HG03460 (cell line): Measurements from ENCODE around the gene RFTN1.

Source experiments
- ATAC-seq: cut with Tn5 transposase; IDR thresholded peaks from one replicate; pipeline ENCODE4 v1.9.1; 2021; ENCODE audit not compliant: unreplicated experiment

RFTN1 gene, protein sequence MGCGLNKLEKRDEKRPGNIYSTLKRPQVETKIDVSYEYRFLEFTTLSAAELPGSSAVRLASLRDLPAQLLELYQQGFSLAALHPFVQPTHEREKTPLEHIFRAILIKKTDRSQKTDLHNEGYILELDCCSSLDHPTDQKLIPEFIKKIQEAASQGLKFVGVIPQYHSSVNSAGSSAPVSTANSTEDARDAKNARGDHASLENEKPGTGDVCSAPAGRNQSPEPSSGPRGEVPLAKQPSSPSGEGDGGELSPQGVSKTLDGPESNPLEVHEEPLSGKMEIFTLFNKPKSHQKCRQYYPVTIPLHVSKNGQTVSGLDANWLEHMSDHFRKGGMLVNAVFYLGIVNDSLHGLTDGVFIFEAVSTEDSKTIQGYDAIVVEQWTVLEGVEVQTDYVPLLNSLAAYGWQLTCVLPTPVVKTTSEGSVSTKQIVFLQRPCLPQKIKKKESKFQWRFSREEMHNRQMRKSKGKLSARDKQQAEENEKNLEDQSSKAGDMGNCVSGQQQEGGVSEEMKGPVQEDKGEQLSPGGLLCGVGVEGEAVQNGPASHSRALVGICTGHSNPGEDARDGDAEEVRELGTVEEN

DNA sequence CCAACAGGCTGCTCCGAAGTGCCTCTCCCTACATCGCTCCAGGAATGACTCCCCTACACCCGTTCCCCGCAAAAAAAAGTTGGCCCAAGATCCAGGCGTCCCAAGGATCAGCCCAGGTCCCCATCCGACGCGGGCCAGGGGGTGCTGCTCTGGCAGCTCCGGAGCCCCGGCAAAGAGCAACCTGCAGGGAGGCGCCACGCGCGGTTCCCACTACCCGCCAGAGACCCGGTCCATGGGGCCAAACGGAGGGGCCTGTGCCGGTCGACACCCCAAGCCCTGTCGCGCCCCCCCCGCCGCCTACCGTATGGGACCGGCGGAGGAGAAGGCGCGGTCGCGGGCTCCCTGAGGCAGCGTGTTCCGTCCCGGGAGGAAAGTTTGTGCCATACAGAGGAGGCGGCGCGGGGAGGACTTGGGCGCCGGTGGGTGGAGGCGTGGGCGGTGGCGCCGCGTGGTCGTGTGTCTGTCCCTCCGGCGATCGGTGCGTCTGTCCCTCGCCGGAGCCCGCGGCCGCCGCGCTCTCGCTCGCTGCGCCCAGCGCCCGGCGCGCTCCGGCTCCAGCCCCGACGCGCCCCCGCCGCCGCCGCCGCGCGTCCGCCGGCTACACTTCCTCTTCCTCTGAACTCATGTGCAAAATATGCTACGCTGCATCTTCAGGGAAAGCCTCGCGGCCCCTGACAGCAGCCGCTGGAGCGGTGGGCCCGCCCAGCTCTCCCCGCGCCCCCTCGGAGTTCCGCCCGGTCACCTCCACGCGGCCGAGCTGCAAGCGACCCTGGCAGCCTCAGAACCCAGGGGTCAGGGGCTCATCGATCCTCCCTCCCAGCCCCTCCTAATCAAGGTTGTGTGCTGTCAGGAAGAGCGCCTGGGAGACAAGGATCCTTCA is at the start of gene RFTN1:
Gene RFTN1 (minus strand): TSS at position 559 of the 880 bp plus-strand sequence. CDS start 19,830 bp downstream, outside the sequence.
- no peak for ATAC-seq

DNA sequence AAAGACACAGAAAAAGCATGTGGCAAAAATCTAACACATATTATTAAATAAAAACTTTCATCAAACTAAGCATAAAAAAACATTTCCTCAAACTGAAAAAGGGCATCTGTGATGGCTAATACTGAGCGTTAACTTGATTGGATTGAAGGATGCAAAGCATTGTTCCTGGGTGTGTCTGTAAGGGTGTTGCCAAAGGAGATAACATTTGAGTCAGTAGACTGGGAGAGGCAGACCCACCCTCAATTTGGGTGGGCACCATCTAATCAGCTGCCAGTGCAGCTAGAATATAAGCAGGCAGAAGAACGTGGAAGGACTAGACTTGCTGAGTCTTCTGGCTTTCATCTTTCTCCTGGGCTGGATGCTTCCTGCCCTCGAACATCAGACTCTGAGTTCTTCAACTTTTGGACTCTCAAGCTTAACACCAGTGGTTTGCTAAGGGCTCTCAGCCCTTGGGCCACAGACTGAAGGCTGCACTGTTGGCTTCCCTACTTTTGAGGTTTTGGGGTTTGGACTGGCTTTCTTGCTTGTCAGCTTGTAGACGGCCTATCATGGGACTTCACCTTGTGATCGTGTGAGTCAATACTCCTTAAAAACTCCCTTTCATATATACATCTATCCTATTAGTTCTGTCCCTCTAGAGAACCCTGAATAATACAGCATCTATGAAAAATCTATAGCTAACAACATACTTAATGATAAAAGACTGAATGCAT is 46.3 kb upstream of the RFTN1 start:
- ATAC-seq, result no peak

DNA sequence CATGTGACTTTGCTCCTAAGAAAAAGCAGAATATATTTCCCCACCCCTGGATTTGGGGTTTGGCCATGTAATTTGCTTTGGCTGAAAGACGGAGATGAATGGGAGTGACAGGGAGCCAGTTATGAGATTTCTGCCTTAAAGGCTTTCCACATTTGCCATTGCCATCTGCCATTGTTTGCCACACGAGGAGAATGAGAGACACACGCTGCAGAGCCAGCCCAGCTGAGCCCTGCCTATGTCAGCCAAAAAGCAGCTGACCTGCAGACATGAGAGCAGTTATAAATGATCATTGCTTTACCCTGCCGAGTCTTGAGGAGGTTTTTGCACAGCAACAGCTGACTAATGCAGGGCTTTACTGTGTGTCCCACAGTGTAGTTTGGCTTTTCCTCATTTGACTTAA is 40.6 kb upstream of the RFTN1 start:
- no peak for ATAC-seq

DNA sequence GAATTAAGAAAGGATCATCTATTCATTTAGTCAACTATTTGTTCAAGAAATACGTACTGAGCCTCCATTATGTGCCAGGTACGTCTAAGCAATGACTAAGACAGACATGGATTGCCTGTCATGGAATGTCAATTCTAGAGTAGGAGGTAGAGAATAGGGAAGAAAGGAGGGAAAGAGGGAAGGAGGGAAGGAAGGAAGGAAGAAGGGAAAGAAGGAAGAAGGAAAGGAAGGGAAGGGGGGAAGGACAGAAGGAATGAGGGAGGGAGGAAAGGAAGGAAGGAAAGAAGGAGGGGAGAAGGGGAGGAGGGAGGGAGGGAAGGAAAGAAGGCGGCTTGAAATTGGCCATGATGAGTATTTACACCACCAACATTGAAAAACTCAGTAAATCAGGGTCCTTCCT is 39.3 kb upstream of the RFTN1 start:
- no peak for ATAC-seq

DNA sequence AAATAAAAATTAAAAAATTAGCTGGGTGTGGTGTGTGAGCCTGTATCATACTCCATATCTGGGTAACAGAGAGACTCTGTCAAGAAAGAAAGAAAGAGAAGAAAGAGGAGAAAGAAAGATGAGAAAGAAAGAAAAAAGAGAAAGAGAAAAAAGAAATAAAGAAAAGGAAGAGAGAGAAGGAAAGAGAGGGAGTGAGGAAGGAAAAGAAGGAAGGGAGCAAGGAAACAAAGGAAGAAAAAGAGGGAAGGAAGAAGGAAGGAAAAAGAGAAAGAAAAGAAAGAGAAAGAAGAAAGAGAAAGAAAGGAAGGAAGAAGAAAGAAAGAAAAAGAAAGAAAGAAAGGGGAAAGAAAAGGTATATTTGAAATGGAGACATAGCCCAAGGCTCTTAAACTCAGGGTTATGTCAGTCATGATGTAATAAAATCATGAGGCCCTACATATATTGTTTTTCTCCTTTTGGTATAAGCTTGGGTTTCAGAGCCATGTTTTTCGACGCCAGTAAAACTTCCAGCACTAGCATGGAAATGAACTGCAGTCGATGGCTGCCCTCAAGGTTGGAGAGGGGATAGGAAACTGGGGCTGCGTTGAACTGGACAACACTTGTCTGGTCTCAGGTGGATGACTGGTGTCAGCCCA is 38.0 kb upstream of the RFTN1 start:
- ATAC-seq, result peak; percentile 21

DNA sequence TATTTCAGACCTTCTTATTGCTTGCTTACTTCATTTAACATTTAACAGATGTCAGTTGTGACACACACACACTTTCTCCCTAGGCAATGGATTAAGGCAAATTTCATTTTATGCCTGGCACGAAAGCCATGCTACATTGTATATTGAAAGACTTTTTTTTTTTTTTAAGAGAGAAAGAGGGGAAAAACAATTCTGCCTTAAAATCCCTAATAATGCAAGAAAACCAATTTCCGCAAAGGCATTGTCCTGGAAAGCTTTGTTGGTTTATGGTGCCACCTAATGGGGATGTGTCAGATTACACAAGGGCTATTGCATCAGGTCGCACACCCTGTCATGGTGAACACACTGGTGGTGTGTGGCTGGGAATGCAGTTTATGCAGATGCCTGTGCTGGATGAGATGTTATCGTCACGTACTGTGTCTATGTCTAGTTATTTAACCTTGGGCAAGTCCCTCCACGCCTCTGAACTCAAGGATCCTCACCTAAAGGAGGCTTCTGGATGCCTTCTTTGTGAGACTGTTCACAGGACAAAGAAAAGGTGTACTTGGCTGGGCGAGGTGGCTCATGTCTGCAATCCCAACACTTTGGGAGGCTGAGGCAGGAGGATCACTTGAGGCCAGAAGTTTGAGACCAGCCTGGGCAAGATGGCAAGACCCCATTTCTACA is 37.3 kb upstream of the RFTN1 start:
- ATAC-seq, result peak; percentile 73

DNA sequence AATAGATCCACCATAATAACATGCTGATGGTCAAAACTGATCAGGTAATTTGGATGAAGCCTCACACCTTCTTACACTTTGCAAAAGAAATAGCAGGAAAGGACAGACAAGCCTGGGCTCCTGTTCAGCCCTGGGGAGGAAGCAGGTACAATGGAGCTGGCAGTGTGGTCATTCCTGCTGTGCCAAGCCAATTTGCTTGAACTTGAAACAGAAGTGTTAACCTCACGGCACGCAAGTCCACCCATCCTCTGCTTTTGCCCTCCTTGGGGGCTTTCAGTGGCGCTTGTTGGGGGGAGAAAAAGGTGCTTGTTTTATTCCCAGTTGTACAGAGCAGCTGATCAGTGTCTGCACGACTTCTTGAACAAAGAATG is 36.8 kb upstream of the RFTN1 start:
- peak; percentile 33 for ATAC-seq

DNA sequence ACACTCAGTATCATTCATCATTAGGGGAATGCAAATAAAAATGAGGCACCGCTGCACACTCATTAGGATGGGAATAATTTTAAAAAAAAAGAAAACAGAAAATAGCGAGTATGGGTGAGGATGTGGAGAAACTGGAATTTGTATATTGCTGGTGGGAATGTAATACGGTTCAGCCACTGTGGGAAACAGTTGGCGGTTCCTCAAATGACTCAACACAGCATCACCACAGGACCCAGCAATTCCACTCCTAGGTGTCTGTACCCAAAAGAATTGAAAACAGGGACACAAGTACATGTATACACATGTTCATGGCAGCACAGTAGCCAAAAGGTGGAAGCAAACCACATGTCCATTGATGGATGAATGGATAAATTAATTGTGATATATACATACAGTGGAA is 35.2 kb upstream of the RFTN1 start:
- ATAC-seq, result no peak

DNA sequence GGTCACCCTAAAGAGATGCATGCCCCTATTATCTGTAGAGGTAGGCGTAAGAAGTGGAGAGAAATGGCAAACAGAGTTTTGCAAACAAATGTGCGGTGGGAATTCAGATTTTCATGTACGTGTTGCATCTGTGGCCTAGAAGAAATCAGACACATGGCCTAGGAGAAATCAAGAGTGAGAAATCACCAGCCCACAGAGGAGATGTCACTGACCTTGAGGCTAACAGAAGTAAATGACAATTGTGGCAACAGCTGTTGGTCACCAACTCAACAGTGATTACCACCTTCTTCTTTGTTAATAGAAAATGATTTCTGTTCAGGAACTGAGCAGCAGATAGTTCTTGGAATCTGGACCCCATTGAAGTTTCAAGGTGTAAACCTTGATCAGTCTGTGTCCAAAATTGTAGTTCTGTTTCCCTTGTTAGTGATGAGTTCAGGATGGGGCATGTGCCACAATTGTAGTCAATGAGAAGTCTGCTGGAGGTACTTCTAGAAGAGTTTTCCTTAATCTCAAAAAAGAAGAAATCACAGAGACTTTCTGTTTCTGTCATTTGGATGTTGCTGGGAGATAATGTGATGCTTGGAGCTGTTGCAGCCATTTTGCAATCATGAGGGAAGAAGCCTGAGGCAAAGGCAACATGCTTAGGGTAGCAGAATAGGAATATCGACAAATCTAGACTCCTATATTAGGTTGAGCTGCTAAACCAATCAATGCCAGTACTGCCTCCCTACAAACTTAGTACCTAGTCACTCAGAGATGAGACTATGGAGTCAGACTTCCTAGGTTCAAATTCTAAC is 34.3 kb upstream of the RFTN1 start:
- no peak for ATAC-seq

DNA sequence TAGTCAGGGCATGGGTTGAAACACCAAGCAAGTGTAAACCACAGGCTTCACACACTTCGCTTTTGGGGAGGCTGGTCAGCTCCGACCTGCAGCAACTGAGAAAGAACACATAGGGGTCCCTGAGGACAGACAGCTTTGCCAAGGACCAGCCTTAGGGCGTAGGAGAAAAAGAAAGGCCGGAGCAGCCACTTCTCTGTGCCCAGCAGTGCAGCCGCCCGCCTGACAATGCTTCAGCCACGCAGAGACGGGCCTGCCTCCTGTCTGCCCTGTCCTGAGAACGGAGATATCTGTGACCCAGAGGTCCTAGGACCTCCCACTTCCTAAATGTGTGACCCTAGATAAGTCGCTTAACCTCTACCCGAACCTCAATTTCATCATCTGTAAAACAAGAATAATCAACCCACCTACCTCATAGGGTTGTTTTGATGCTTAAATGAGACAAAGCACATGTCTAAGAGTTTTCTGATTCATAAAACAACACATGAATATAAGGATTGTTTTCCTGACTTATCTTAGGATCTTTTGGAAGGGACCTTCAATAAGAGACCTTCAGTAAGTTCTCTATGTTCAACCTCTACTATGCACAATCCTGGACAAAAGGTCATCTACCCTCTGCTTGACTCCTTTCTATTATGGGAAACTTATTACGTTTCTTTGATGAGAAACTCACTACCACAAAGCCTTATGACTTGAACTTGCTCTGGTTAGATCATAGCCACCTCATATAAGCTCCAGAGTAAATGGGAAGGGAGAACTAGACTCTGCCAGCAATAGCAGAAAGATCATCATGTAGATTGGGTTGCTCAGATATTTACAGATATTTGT is 32.9 kb upstream of the RFTN1 start:
- no peak for ATAC-seq

DNA sequence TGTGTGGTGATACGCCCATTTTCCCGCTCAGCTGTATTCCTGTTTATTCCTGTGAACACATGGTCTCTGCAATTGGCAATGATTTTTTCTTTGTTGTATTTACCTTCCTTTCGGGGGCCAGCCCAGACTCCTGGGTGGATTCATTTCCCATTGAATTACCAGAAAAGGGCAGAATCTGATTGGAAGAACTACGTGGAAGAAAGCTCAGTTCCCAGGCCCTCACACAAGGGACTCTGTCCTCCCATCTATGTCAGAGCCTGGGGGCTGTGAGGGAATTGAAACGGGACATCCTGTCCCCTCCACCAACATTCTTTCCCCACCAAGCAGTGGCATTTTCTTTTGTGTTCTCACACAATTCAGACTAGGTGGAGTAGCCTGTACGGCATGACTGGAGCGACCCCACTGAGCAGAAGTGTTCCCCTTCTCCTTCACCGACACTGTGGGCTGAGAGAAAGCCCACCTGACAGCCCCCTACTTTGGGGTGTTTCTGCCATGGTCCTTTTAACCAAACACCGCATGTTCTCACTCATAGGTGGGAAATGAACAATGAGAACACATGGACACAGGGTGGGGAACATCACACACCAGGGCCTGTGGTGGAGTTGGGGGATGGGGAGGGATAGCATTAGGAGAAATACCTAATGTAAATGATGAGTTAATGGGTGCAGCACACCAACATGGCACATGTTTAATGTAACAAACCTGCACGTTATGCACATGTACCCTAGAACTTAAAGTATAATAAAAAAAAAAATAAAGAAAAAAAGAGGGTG is 32.1 kb upstream of the RFTN1 start:
- ATAC-seq, result no peak

DNA sequence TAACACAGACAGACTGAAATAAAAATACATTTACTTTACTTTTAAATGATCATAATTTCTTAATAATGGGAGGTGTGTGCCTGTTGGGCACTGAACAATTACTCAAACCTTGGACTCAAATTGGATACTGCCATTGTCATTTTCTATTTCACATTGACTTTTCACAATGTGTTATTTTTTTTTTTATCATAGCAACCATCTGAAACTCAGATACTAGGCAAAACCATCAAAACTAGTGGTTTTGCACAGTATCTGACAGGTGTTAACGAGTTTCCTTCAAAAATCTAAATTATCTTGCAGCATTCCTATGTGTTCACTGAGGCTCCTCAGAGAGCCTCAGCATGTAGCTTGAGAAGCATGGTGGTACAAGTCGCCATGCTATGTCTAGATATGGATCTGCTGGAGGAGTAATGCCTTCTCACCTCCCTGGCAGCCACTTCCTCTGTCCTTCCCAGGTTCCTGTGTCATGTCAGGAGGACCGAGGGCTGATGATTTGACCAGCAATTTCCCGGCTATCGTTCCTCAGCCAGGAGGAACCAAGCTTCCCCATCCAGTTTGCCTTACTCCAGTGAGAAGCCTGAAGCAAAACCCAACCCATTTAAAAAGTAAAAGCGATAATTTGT is 29.9 kb upstream of the RFTN1 start:
- no peak for ATAC-seq

DNA sequence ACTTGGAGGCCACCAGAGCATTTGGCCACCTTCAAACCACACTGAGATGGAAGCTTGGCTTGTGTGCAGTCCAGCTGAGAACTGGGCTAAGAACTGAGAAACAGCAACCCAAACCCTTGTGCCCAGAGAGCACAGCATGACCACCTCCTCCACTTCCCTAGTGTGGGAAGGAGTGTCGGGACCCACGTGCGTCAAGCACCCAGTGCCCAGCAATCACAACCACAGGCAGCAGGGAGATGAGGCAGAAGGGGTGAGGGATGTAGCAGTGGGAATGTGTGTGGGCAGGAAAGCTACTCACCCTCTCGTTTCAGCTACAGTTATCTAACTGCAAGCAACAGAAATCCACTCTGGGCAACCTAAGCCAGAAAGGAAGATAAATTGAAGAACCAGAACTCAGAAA is 25.0 kb upstream of the RFTN1 start:
- ATAC-seq, result no peak

DNA sequence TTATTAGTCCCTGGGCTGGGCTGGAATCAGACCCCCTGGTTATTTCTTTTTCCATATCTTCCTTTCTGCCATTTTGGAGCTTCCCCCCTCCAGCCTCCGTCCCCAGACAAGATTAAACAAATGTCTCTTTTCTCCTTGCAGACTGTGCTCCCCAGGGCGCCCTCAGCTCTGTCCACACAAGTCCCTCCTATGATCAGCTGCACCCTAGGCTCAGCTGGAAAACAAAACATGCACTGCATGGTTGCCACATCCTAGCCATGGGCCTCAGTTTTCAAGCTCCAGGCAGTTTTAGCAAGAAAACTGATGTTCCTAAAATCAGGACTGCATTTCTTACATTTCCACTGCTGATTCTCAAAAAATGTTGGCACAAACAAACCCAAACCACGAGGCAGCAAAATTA is 23.5 kb upstream of the RFTN1 start:
- no peak for ATAC-seq

DNA sequence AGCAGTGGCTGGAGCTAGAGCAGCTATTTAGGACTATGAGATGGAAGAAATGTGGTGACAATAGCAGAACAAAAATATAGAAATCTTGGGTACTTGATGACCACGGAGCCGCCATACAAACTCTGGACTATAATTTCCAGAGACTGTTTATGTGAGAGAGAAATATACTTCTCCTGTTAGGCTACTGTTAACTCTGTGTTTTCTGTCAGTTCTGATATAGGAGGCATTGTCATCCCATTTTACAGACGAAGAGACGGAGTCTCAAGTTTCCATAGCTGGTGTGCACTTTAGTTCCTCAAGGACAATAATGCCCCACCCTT is 22.8 kb upstream of the RFTN1 start:
- ATAC-seq, result no peak

DNA sequence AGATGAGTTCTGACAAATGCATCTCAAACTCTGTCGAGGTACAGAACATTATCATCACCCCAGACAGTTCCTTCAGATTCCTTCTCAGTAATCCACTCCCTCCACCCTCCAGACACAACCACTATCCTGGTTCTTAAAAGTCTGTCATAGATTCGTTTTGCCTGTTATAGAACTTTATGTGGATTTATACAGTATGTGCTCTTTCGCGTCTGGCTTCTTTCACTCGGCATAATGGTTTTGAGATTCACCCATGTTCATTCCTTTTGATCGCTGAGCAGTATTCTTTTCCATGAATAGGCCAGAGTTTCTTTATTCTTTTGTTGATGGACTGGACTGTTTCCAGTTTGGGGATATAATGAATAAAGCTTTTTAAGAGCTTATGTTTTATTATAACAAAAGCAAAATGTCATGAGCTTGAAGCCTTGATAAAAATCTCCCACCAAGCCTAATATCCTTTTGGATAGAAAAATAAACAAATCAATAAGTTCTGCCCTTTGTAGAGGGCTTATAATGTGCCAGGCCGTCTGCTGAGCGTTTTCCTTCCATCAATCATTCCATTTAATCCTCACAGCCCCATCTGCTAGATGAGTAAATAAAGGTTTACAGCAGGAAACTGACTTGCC is 21.3 kb upstream of the RFTN1 start:
- ATAC-seq, result no peak

DNA sequence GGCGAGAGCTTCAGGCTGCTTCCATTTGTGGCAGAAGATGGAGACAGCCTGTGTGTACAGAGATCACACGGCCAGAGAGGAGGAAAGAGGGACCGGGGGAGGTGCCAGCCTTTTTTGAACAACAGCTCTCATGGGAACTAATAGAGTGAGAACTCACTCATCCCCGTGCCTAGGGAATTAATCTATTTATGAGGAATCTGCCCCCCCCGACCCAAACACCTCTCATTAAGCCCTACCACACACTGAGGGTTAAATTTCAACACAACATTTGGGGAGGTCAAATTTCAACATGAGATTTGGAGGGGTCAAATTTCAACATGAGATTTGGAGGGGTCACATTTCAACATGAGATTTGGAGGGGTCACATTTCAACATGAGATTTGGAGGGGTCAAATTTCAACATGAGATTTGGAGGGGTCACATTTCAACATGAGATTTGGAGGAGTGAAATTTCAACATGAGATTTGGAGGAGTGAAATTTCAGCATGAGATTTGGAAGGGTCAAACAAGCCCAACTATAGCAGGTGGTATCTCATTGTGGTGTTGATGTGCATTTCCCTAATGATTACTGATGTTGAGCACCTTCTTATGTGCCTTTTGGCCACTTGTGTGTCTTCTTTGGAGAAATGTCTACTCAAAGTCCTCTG is 20.6 kb upstream of the RFTN1 start:
- no peak for ATAC-seq
